DND-41 (cell line): ENCODE measurements around the gene COX6A2.
"Not testable (repeated sequence)": the region's sequence is repeated elsewhere in the genome, so short reads cannot be mapped to it uniquely, and the experiment has no call there.

Experiments
- ATAC-seq: fragments of 200-7000 bp; cut with Tn5 transposase; 3 replicates; pipeline ENCODE4 v1.9.1; 2021; ENCODE audit warnings: low read depth; ENCODE audit not compliant: insufficient read depth
- DNase-seq: peaks from one replicate; pipeline ENCODE4 v3.0.0-alpha.2; 2020
- H2AFZ ChIP-seq: 2 replicates; pipeline ENCODE4 v1.6.0; 2012; ENCODE audit warnings: low read depth, low read length
- H3K27ac ChIP-seq: 2 replicates; pipeline ENCODE4 v1.5.1; 2012; ENCODE audit warnings: low read length, inconsistent platforms
- H3K27me3 ChIP-seq: fragments of 200-600 bp; sonication (generic); 2 replicates; pipeline ENCODE4 v1.6.0; 2012; ENCODE audit warnings: low read length, mild to moderate bottlenecking, inconsistent platforms; ENCODE audit not compliant: insufficient read depth, poor library complexity
- H3K36me3 ChIP-seq: 2 replicates; pipeline ENCODE4 v1.5.1; 2012; ENCODE audit warnings: low read length, inconsistent platforms; ENCODE audit not compliant: insufficient read depth
- H3K4me1 ChIP-seq: 2 replicates; pipeline ENCODE4 v1.5.1; 2012; ENCODE audit warnings: mild to moderate bottlenecking, low read length; ENCODE audit not compliant: insufficient read depth
- H3K4me2 ChIP-seq: 2 replicates; pipeline ENCODE4 v1.6.0; 2012; ENCODE audit warnings: mild to moderate bottlenecking, moderate library complexity, low read length, inconsistent platforms; ENCODE audit not compliant: insufficient read depth
- H3K4me3 ChIP-seq, 2 experiments: fragments of 200-600 bp in 1 of 2; shearing (Covaris generic) in 1 of 2; 2 replicates each; pipeline ENCODE4 v1.5.1; 2012 to 2016; ENCODE audit warnings: inconsistent platforms in 2 of 2, low read length in 2 of 2, mild to moderate bottlenecking in 2 of 2, low read depth in 1 of 2, moderate library complexity in 1 of 2
- H3K79me2 ChIP-seq: 2 replicates; pipeline ENCODE4 v1.6.0; 2012; ENCODE audit warnings: low read length, inconsistent platforms; ENCODE audit not compliant: insufficient read depth
- H3K9ac ChIP-seq: 2 replicates; pipeline ENCODE4 v1.6.0; 2012; ENCODE audit warnings: low read depth, mild to moderate bottlenecking, inconsistent platforms, low read length, moderate library complexity
- H3K9me3 ChIP-seq: 2 replicates; pipeline ENCODE4 v1.5.1; 2012; ENCODE audit warnings: low read length, moderate library complexity, mild to moderate bottlenecking, inconsistent platforms; ENCODE audit not compliant: insufficient read depth, severe bottlenecking
- H4K20me1 ChIP-seq: 2 replicates; pipeline ENCODE4 v1.6.0; 2012; ENCODE audit warnings: low read length; ENCODE audit not compliant: insufficient read depth
- CTCF ChIP-seq: IDR thresholded peaks from 2 replicates; pipeline ENCODE4 v1.5.1; 2012; ENCODE audit warnings: borderline replicate concordance, low read length, moderate library complexity, mild to moderate bottlenecking; ENCODE audit not compliant: poor library complexity, severe bottlenecking; ENCODE audit errors: extremely low read depth
- EZH2 ChIP-seq: IDR thresholded peaks from 3 replicates; pipeline ENCODE4 v1.6.1; 2012; ENCODE audit warnings: borderline replicate concordance, low read depth, mild to moderate bottlenecking, moderate library complexity, low read length, inconsistent platforms; ENCODE audit not compliant: severe bottlenecking

Gene COX6A2

GRCh38 chr16:31420037-31420436, 8.1 kb downstream of the COX6A2 start:
- Histone ChIP-seq H3K9ac (no peak overlapping the region), H3K4me2 (no peak overlapping the region), H3K27ac (no peak overlapping the region), H3K27me3 (no peaks in the 10 kb centered on the region), H3K4me1 (no peaks in the 10 kb centered on the region), H4K20me1 (no peaks in the 10 kb centered on the region), H2AFZ (no peak overlapping the region), H3K36me3 (no peaks in the 10 kb centered on the region), H3K9me3 (no peaks in the 10 kb centered on the region), H3K79me2 (no peaks in the 10 kb centered on the region), H3K4me3 (no peak overlapping the region)
- no peak for TF ChIP-seq CTCF
- no peak for TF ChIP-seq EZH2
- no peak for DNase-seq
- ATAC-seq: no peak

- no peaks in the 10 kb centered on the region for H3K36me3 ChIP-seq
- H4K20me1 ChIP-seq: no peaks in the 10 kb centered on the region
- DNase-seq (no peak), ATAC-seq (no peak)
- H3K4me2 ChIP-seq: no peak overlapping the region
- no peaks in the 10 kb centered on the region for H3K4me1 ChIP-seq
- no peaks in the 10 kb centered on the region for H3K79me2 ChIP-seq
- H3K4me3 ChIP-seq: no peak overlapping the region
- no peak overlapping the region for H3K9ac ChIP-seq
- no peak overlapping the region for H3K27ac ChIP-seq
- no peaks in the 10 kb centered on the region for H3K9me3 ChIP-seq
- no peaks in the 10 kb centered on the region for H3K27me3 ChIP-seq
- TF ChIP-seq CTCF: no peak
- TF ChIP-seq EZH2: no peak
- no peak overlapping the region for H2AFZ ChIP-seq
Observed at GRCh38 chr16:31417916-31418315, 10.2 kb downstream of the COX6A2 start.

- H3K27me3 ChIP-seq, H3K4me3 ChIP-seq, ATAC-seq, H3K79me2 ChIP-seq, H3K4me1 ChIP-seq, H3K9me3 ChIP-seq, H3K9ac ChIP-seq, H2AFZ ChIP-seq, H3K36me3 ChIP-seq, DNase-seq, H3K27ac ChIP-seq, H3K4me2 ChIP-seq, H4K20me1 ChIP-seq: not testable (repeated sequence)
Observed at GRCh38 chr16:31417036-31417435, 11.1 kb downstream of the COX6A2 start.

GRCh38 chr16:31416371-31416770, 11.8 kb downstream of the COX6A2 start:
- no peaks in the 10 kb centered on the region for H3K36me3 ChIP-seq
- no peak overlapping the region for H3K4me2 ChIP-seq
- no peaks in the 10 kb centered on the region for H3K79me2 ChIP-seq
- no peak for TF ChIP-seq EZH2
- no peak for TF ChIP-seq CTCF
- no peak overlapping the region for H3K9ac ChIP-seq
- H4K20me1 ChIP-seq: no peaks in the 10 kb centered on the region
- H3K4me1 ChIP-seq: no peaks in the 10 kb centered on the region
- ATAC-seq (no peak), DNase-seq (no peak)
- no peaks in the 10 kb centered on the region for H3K9me3 ChIP-seq
- no peak overlapping the region for H3K4me3 ChIP-seq
- H3K27ac ChIP-seq: no peak overlapping the region
- no peak overlapping the region for H2AFZ ChIP-seq
- H3K27me3 ChIP-seq: no peaks in the 10 kb centered on the region
